Inflammatory macrophage (primary cell): ENCODE data around the gene WNT5B.
A peak's percentile ranks its signal among the peaks of the same experiment; 100 is the strongest.

Source experiments
- DNase-seq, 2 donors: peaks; one replicate each; pipeline ENCODE4 v3.0.0-alpha.2; 2020 to 2022
- total RNA-seq, 18 experiments: gene quantifications; one replicate each; lab custom pipeline; 2026; ENCODE audit warnings: mixed read lengths in 6 of 18, inconsistent platforms in 2 of 18; lab: John Stamatoyannopoulos, UW

WNT5B gene
- total RNA-seq: 0.05 to 2.7 (median 0.37) reads per million in 18 experiments

GRCh38 chr12:1628666-1629337 lies at the start of gene WNT5B:
Gene WNT5B, plus strand, starts transcription at chr12:1629231. Its CDS starts 2,124 bp downstream, at chr12:1631355.
- DNase-seq: no peak

GRCh38 chr12:1579651-1580435 lies 49.2 kb upstream of the WNT5B start:
- DNase-seq: no peak

GRCh38 chr12:1580526-1580925 lies 48.5 kb upstream of the WNT5B start:
- no peak for DNase-seq

- no peak for DNase-seq
Measured at GRCh38 chr12:1581973-1582708, 46.9 kb upstream of the WNT5B start.

GRCh38 chr12:1582709-1583050 lies 46.4 kb upstream of the WNT5B start:
- no peak for DNase-seq

GRCh38 chr12:1583421-1584078 lies 45.5 kb upstream of the WNT5B start:
- peak; percentile 82 to 85 for DNase-seq

GRCh38 chr12:1584326-1584725 lies 44.7 kb upstream of the WNT5B start:
- no peak for DNase-seq

- DNase-seq: no peak
Measured at GRCh38 chr12:1587927-1588574, 41.0 kb upstream of the WNT5B start.

GRCh38 chr12:1588575-1588947 lies 40.5 kb upstream of the WNT5B start:
- DNase-seq: no peak

- no peak for DNase-seq
Measured at GRCh38 chr12:1590221-1590979, 38.6 kb upstream of the WNT5B start.

- no peak for DNase-seq
Measured at GRCh38 chr12:1591034-1591433, 38.0 kb upstream of the WNT5B start.

GRCh38 chr12:1591543-1591942 lies 37.5 kb upstream of the WNT5B start:
- DNase-seq: no peak

GRCh38 chr12:1592444-1593173 lies 36.4 kb upstream of the WNT5B start:
- DNase-seq: peak; percentile 14 to 35

GRCh38 chr12:1593174-1594005 lies 35.6 kb upstream of the WNT5B start:
- peak in 1 of 2 donors; percentile 15 for DNase-seq

- DNase-seq: no peak
Measured at GRCh38 chr12:1594006-1594260, 35.1 kb upstream of the WNT5B start.

- DNase-seq: peak; percentile 86 to 90
Measured at GRCh38 chr12:1594261-1595025, 34.6 kb upstream of the WNT5B start, which contains the start of gene FBXL14. Gene FBXL14, minus strand, starts transcription at chr12:1594581. Its CDS starts 515 bp downstream, at chr12:1594066.

- DNase-seq: peak; percentile 30 to 41
Measured at GRCh38 chr12:1595026-1595561, 33.9 kb upstream of the WNT5B start.

- DNase-seq: no peak
Measured at GRCh38 chr12:1595690-1596347, 33.2 kb upstream of the WNT5B start.
